ENCODE results near the gene PTPRM.
"Not testable (repeated sequence)": the region's sequence is repeated elsewhere in the genome, so short reads cannot be mapped to it uniquely, and the experiment has no call there.

Gene PTPRM

GRCh38 chr18:7729868-7730267 lies 162.8 kb downstream of the PTPRM start:
- no peak for DNase-seq

- no peak for DNase-seq
Measured at GRCh38 chr18:7730682-7731081, 163.6 kb downstream of the PTPRM start.

GRCh38 chr18:7733642-7734041 lies 166.5 kb downstream of the PTPRM start:
- DNase-seq, result no peak

- no peak for DNase-seq
Measured at GRCh38 chr18:7735196-7735595, 168.1 kb downstream of the PTPRM start.

GRCh38 chr18:7735626-7736175 lies 168.6 kb downstream of the PTPRM start:
- no peak for DNase-seq

GRCh38 chr18:7736526-7736925 lies 169.4 kb downstream of the PTPRM start:
- not testable (repeated sequence) for DNase-seq

- DNase-seq, result no peak
Measured at GRCh38 chr18:7737550-7737949, 170.4 kb downstream of the PTPRM start.

GRCh38 chr18:7740821-7741220 lies 173.7 kb downstream of the PTPRM start:
- DNase-seq, result no peak

- no peak for DNase-seq
Measured at GRCh38 chr18:7741640-7742039, 174.5 kb downstream of the PTPRM start.

- no peak for DNase-seq
Measured at GRCh38 chr18:7742224-7742623, 175.1 kb downstream of the PTPRM start.

- no peak for DNase-seq
Measured at GRCh38 chr18:7743256-7743655, 176.1 kb downstream of the PTPRM start.

GRCh38 chr18:7746106-7746505 lies 179.0 kb downstream of the PTPRM start:
- DNase-seq, result no peak

- DNase-seq, result no peak
Measured at GRCh38 chr18:7748251-7749007, 181.3 kb downstream of the PTPRM start.

- DNase-seq, result no peak
Measured at GRCh38 chr18:7749008-7749405, 181.9 kb downstream of the PTPRM start.

- no peak for DNase-seq
Measured at GRCh38 chr18:7749510-7749981, 182.4 kb downstream of the PTPRM start.

- no peak for DNase-seq
Measured at GRCh38 chr18:7750095-7750663, 183.1 kb downstream of the PTPRM start.

GRCh38 chr18:7750966-7751365 lies 183.8 kb downstream of the PTPRM start:
- DNase-seq, result no peak

GRCh38 chr18:7754258-7754657 lies 187.1 kb downstream of the PTPRM start:
- DNase-seq, result no peak

GRCh38 chr18:7754725-7755181 lies 187.6 kb downstream of the PTPRM start:
- DNase-seq, result no peak

GRCh38 chr18:7755753-7756475 lies 188.8 kb downstream of the PTPRM start:
- DNase-seq, result no peak

- DNase-seq, result no peak
Measured at GRCh38 chr18:7757175-7757574, 190.1 kb downstream of the PTPRM start.

GRCh38 chr18:7758764-7759163 lies 191.6 kb downstream of the PTPRM start:
- no peak for DNase-seq
